NOMO-1 treated with DMSO at 0.1 percent for 48 hours (cell line): Measurements from ENCODE around the gene KRTAP5-7.
A peak's percentile ranks its signal among the peaks of the same experiment; 100 is the strongest.
"Not testable (repeated sequence)": the region's sequence is repeated elsewhere in the genome, so short reads cannot be mapped to it uniquely, and the experiment has no call there.

Source experiments
- DNase-seq: peaks from one replicate; lab custom pipeline; 2025; ENCODE audit not compliant: unreplicated experiment; lab: John Stamatoyannopoulos, UW

KRTAP5-7 gene

DNA sequence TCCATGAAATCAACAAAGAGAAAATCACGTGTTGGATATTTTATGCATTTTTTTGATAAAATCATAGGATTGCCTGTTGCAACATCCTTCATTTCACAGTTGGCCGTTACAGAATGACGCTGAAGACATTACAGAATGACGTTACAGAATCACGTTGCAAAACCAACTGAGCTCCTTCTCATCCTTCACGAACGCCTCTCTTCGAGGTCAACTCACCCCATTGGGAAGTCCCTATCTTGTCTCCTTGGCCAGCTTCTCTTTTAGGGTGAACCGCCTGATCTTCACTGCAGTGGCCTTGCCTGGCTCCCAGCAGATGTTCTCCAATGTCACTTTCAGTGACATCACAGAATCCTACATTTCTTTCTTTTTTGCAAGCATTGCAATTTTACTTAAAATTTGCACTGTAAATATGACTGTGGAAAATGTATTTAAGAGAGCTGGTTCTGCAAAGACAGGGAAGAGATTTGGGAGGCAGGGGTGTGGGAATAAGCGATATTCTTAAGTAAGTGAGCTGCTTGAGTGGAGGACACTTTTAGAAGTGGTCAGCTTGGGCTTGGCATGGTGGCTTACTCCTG lies 5.1 kb downstream of the KRTAP5-7 start:
- DNase-seq, result no peak

DNA sequence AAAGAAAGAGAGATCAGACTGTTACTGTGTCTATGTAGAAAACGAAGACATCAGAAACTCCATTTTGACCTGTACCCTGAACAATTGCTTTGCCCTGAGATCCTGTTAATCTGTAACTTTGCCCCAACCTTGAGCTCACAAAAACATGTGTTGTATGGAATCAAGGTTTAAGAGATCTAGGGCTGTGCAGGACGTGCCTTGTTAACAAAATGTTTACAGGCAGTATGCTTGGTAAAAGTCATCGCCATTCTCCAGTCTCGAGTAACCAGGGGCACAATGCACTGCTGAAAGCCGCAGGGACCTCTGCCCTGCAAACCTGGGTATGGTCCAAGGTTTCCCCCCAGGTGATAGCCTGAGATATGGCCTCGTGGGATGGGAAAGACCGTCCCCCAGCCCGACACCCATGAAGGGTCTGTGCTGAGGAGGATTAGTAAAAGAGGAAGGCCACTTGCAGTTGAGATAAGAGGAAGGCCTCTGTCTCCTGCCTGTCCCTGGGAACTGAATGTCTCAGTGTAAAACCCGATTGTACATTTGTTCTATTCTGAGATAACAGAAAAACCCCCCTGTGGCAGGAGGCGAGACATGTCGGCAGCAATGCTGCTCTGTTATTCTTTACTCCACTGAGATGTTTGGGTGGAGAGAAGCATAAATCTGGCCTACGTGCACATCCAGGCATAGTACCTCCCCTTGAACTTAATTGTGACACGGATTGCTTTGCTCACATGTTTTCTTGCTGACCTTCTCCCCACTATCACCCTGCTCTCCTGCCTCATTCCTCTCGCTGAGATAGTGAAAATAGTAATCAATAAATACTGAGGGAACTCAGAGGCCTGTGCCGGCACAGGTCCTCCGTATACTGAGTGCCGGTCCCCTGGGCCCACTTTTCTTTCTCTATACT lies 7.9 kb downstream of the KRTAP5-7 start:
- DNase-seq, result not testable (repeated sequence)

DNA sequence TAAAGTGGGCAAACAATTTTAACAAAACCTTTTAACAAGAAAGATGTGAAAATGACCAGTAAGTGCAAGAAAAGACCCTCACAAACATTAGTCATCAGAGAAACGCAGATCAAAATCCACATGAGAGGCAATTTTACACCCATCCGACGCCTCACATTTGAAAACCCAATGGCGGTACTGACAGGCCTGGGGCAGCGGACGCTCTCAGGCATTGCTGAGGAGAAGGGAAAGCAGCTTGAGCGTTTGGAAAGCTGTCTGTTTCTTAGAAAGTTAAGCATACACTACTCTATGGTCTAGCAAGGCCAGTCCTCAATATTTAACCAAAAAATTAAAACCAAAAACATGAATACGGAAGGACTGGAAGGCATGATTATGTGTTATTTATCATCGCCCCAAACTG lies 8.8 kb downstream of the KRTAP5-7 start:
- DNase-seq, result no peak

DNA sequence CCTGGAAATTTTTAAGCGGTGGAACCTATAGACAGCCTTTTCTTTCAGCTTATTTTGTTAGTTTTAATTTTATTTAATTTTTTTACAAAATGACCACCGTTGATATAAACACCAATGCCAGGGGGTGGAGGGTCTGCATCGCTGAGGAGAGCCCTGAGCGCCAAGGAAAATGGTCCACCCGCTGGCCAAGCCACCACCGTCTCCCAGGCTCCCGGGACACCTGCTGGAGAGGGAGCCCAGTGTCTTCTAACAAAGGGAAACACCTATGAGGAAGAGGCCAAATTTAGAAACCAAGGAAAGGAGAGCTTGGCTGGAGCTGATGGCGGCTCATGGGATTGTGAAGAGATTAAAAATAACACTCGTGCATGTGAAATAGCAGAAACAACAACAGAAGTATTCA lies 10.5 kb downstream of the KRTAP5-7 start:
- no peak for DNase-seq

DNA sequence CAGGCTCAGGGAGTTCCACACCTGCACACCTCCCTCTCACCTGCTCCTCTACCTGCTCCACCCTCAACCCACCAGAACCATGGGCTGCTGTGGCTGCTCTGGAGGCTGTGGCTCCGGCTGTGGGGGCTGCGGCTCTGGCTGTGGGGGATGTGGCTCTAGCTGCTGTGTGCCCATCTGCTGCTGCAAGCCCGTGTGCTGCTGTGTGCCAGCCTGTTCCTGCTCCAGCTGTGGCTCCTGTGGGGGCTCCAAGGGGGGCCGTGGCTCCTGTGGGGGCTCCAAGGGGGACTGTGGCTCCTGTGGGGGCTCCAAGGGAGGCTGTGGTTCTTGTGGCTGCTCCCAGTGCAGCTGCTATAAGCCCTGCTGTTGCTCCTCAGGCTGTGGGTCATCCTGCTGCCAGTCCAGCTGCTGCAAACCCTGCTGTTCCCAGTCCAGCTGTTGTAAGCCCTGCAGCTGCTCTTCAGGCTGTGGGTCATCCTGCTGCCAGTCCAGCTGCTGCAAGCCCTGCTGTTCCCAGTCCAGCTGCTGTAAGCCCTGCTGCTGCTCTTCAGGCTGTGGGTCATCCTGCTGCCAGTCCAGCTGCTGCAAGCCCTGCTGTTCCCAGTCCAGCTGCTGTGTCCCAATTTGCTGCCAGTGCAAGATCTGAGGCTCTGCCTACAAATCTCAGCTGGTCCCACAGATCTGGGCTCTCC lies 11.1 kb downstream of the KRTAP5-7 start, which contains the start of gene KRTAP5-8:
TSS of gene KRTAP5-8 (plus strand) at position 49 of the 689 bp plus-strand sequence. CDS start at position 80, 31 bp downstream.
- DNase-seq, result not testable (repeated sequence)

DNA sequence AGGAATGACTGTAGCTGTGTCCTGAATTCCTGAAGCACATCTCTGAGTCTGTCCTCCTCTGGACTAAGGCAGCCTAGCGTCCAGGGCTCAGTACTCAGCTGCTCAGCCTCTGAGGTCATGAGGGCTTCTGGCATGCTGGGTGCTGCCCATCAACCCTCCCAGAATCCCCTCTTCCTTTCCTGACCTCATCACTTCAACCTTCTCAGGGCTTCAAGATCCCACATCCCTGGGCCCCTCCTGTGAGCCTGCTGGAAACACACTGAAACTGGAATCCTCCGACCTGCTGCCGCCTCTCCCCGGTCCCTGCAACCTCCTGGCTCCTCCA lies 11.6 kb downstream of the KRTAP5-7 start:
- DNase-seq, result no peak

DNA sequence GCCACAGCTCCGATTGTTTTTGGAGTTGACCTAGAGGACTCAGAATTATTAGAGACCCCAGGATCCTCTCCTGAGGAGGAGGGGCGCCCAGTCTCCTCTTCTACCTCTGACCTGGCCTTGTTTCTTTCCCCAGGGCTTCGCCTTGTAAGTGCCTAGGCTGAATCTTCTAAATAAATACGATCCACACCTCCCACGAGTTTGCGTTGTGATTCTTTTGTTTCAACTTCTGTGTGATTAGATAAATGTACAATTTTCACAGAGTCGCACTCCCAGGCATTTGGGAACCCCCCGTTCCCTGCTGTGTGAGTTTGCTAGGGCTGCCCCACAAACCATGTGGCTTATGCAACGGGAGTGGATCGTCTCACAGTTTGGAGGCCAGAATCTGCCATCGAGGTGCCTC lies 11.9 kb downstream of the KRTAP5-7 start:
- DNase-seq, result no peak

DNA sequence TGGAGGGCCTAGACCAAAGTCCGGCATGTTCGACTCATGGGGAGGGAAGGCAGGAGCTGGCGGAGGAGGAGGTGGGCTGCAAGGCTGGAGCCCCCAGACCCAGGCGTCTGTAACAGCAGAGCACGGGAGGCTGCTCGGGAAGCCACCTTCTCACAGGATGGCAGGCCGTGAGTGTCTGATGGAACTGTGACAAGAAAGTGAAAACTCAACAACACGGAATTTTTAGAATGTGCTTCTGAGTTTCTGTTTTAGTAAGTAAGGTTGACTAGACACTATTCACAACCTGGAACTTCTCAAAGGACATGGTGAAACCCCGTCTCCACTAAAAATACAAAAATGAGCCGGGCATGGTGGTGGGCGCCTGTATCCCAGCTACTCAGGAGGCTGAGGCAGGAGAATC lies 12.9 kb downstream of the KRTAP5-7 start:
- DNase-seq, result not testable (repeated sequence)

DNA sequence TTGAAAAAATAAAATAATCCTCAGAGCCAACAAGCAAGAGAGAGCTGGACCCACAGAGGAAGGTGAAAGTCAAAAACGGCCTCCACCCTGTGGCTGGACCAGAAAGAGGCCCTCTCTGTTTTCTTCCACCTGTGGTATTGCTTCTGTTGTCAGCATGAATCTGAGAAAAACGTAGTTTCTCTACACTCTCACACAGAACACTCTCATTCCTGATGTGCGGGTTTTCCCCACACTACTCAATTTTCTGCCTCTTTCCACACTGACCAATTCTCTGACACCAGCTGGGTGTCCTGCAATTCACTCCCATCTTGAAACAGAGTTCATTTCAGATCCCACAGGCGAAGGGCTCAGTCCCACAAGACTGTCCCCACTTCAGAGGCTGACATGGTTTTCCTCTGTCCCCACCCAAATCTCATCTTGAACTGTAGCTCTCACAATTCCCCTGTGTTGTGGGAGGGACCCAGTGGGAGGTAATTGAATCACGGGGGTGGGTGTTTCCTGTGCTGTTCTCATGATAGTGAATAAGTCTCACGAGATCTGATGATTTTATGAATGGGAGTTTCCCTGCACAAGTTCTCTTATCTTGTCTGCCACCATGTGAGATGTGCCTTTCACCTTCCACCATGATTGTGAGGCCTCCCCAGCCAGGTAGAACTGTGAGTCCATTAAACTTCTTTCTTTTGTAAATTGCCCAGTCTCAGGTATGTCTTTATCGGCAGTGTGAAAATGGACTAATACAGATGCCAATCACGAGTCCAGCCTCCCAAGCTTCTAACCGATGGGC lies 13.6 kb downstream of the KRTAP5-7 start:
- not testable (repeated sequence) for DNase-seq

DNA sequence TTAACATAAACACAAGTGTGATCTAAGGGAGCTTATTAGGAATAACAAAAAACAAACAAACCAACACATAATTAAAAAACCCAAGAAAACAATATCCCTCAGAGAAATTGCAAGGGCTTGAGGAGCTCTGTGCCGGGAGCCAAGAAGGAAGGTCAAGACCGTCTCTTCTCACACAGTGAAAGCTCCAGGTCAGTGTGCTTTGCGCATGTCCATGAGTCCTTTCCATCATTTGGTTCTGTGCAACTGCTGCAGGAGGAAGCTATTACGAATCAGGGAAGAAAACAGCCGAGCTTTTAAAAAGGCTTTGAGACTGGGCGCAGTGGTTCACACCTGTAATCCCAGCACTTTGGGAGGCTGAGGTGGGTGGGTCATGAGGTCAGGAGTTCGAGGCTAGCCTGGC lies 15.3 kb downstream of the KRTAP5-7 start:
- no peak for DNase-seq

DNA sequence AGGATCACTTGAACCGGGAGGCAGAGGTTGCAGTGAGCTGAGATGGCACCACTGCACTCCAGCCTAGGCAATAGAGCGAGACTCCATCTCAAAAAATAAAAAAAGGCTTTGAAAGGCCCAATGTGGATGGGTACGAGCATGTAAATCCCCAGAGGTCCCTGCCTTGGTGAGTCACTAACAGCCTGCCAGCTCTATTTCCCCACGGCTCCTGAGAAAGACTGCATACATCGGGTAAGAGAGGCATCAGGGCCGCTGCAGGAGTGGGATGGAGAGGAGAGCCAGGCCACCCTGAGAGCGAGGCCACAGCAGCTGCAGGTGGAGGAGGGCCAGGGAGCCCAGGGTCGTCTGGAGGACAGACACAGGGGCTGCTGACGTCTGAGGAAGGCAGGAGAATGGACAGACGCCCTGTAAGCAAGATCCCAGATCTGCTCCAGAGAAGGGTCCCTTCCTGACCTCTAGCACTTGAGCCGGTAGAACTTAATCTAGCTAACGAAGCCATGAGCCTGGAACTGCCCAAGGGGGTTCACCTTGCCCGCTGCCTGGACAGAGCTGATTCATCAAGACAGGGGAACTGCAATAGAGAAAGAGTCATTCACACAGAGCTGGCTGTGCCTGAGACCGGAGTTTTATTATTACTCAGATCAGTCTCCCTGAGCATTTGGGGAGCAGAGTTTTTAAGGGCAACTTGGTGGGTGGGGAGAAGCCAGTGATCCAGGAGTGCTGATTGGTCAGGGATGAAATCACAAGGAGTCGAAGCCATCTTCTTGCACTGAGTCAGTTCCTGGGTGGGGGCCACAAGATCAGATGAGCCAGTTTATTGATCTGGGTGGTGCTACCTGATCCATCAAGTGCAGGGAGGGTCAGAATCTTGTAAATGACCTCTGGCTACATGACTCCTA lies 16.1 kb downstream of the KRTAP5-7 start:
- DNase-seq, result no peak

DNA sequence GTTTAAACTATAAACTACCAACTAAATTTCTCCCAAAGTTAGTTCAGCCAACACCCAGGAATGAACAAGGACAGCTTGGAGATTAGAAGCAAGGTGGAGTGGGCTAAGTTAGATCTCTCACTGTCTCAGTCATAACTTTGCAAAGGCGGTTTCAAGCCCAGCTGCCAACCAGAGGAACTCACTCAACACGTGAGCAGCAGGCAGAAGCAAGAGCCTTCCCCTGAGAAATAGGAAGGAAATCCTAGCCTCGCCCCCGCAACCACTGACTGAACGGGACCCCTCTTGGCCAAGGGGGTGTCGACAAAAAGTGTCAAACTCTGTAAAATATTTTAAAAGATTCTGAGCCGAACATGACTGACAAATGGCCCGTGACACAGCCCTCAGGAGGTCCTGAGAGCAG lies 16.8 kb downstream of the KRTAP5-7 start:
- no peak for DNase-seq

DNA sequence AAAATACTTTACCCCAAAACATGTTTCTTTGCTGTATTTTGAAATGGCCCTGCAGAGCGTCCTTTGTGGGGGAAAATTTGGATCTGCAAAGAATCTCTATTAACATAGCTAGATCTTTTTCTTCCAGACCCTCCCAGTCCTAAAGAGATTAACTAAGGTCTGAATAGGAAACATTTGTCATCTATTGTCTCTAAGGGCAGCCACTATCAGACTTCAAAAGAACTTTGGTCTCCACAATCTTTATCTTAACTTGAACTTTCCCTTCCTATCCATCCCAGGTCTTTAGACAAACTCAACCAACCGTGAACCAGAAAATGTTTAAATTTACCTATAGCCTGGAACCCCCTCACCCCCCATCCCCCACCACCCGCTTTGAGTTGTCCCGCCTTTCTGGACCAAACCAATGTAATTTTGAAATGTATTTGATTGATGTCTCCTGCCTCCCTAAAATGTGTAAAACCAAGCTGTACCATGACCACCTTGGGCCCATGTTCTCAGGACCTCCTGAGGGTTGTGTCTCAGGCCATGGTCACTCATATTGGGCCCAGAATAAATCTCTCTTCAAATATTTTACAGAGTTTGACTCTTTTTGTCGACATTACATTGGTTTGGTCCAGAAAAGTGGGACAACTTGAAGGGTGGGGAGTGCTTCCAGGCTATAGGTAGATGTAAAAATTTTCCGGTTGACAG lies 17.6 kb downstream of the KRTAP5-7 start:
- DNase-seq, result no peak

DNA sequence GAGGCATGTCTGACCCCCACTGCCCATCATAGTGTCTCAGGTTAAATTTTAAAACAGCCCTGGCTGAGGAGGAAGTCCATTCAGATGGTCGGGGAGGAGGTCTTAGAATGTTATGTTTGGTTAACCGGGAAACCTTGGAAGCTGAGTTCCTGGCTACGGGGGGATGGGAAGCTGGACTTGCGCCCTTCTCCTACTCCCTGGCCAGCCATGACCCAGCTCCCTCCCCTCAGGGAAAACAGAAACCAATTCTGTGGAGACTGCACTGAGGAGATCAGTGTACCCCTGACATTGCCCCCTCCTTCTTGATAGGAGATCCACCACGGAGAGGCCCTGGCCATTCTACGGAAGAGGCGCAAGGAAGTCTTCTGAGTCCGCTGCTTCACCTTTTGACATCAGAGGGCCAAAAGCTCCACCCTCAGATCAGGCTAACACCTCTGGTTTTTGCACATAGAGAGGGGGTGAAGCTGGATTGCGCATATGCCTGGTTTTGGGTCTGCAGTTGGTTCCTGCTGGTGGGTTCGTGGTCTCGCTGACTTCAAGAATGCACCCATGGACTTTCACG lies 18.4 kb downstream of the KRTAP5-7 start:
- no peak for DNase-seq

DNA sequence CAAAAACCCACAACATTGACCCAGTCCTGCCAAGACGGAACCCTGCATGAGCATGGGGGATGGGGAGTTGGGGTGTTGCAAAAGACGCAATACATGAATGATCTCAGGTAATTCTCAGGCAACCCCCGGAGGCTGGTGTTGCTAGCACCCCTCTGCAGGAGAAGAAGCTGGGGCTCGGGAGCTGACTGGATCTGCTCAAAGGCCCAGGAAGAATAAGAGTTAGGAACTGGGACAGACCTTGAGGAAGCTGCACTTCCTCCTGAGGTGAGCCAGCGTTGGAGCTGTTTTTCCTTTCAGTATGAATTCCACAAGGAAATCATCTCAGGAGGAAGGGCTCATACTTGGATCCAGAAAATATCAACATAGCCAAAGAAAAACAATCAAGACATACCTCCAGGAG lies 21.1 kb downstream of the KRTAP5-7 start, which contains the start of gene KRTAP5-9:
TSS of gene KRTAP5-9 (plus strand) at position 301 of the 400 bp plus-strand sequence. CDS start 238 bp downstream, outside the sequence.
- DNase-seq, result no peak

DNA sequence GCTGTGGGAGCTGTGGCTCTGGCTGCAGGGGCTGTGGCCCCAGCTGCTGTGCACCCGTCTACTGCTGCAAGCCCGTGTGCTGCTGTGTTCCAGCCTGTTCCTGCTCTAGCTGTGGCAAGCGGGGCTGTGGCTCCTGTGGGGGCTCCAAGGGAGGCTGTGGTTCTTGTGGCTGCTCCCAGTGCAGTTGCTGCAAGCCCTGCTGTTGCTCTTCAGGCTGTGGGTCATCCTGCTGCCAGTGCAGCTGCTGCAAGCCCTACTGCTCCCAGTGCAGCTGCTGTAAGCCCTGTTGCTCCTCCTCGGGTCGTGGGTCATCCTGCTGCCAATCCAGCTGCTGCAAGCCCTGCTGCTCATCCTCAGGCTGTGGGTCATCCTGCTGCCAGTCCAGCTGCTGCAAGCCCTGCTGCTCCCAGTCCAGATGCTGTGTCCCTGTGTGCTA lies 21.7 kb downstream of the KRTAP5-7 start:
- DNase-seq, result no peak

DNA sequence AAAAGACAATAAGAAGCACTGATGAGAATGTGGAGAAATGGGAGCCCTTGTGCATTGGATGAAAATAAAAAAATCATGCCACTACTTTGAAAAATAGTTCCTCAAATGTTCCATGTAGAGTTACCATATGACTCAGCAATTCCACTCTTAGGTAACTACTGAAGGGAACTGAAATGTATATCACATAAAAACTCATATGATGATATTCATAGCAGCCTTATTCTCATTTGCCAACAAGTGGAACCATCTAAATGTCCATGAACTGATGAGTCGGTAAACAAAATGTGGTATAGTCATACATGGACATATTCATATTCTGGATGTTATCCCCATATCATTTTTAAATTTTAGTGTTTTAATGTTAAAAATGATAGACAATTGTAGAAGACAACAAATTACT lies 24.6 kb downstream of the KRTAP5-7 start:
- DNase-seq, result peak; percentile 70

DNA sequence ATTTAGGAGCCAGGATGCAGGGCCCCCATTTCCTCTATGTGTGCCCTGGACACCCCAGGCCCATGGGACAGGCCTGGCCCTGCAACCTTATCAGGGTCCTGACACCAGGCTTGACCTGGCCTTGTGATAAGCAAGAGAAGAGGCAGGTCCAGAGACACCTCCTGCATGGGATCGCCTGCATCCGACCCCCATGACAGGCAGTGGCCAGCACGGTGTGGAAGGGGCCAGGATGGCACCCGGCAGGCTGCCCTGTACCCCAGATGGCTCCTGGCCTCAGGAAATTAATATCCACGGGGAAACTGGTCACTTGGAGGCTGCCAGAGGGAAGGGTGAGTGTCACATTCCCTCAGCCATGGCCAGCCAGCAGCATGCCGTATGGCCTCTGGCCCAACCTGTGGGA lies 27.9 kb downstream of the KRTAP5-7 start:
- no peak for DNase-seq

DNA sequence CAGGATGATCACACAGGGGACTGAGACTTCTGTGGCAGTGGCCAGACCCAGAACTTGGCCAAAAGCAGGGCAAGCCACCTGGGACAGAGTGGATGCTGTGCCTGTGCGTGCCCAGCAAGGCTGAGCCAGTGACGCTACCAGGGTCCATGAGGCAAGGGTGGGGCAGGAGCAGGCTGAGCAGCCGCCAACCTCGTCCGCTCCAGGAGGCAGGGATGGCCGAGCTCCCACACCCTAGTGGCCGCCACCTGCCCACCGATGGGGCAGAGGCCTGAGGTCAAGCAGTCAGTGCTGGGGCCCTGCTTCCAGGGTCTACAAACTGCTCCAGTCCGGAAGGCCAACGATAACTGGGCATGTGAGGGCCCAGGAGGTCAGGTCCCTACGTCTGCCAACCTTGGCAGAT lies 28.4 kb downstream of the KRTAP5-7 start:
- DNase-seq, result no peak
